T-helper 1 cell treated with Interleukin-12 subunit alpha and Interleukin-12 subunit beta and Interleukin-4 antibody, amounts not matched to agents 30 μg/mL and 1 μg/mL, for 36 hours (primary cell): ENCODE data around the gene NHERF2.

Experiments used
- H3K27ac Mint-ChIP-seq: one replicate; pipeline ENCODE4 v1.8.0; 2021; ENCODE audit warnings: mild to moderate bottlenecking, mixed read lengths
- H3K27me3 Mint-ChIP-seq: one replicate; pipeline ENCODE4 v1.8.0; 2021; ENCODE audit warnings: low read depth, mixed read lengths
- H3K36me3 Mint-ChIP-seq: one replicate; pipeline ENCODE4 v1.8.0; 2021; ENCODE audit warnings: low read depth, mixed read lengths
- H3K4me1 Mint-ChIP-seq: one replicate; pipeline ENCODE4 v1.8.0; 2021; ENCODE audit warnings: low read depth, mixed read lengths
- H3K4me3 Mint-ChIP-seq: one replicate; pipeline ENCODE4 v1.8.0; 2021; ENCODE audit warnings: mild to moderate bottlenecking, moderate library complexity, mixed read lengths
- H3K9me3 Mint-ChIP-seq: one replicate; pipeline ENCODE4 v1.8.0; 2021; ENCODE audit warnings: mixed read lengths

NHERF2 gene

DNA sequence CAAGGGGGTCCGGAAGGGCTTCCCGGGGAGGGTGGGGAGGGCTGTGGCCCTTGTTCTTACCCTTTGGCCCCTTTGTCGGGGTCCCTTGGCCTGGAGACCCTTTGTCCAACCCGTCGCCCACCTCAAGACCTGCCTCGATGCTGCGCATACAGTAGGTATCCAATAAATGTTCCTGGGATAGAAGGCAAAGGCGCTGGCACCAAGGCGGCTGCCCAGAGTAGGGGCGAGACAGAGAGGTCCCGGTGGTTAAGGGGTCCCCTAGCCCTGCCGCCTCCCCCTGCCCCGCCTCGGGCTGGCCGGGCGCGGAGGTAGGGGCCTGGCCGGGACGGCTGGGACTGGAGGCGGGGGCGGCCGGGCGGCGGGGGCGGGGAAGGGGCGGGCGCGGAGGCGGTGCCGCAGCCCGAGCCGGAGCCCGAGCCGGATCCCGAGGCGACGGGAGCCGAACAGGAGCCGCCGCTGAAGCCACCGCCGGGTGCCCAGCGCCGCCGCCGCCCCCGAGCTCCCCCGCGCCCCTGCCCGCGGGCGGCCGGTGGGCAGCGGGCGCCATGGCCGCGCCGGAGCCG lies at the start of gene NHERF2:
NHERF2 (plus strand) TSS at position 442 of the 563 bp plus-strand sequence; CDS start at position 546, 104 bp downstream.
- Mint-ChIP-seq H3K27ac (no peak within 1 kb of the TSS), H3K4me3 (peak within 1 kb of the TSS; percentile 62), H3K27me3 (peaks cover 31% of the 10 kb centered on the region), H3K9me3 (no peaks in the 10 kb centered on the region), H3K36me3 (no peaks in the 10 kb centered on the region), H3K4me1 (peaks cover 2% of the 10 kb centered on the region)

DNA sequence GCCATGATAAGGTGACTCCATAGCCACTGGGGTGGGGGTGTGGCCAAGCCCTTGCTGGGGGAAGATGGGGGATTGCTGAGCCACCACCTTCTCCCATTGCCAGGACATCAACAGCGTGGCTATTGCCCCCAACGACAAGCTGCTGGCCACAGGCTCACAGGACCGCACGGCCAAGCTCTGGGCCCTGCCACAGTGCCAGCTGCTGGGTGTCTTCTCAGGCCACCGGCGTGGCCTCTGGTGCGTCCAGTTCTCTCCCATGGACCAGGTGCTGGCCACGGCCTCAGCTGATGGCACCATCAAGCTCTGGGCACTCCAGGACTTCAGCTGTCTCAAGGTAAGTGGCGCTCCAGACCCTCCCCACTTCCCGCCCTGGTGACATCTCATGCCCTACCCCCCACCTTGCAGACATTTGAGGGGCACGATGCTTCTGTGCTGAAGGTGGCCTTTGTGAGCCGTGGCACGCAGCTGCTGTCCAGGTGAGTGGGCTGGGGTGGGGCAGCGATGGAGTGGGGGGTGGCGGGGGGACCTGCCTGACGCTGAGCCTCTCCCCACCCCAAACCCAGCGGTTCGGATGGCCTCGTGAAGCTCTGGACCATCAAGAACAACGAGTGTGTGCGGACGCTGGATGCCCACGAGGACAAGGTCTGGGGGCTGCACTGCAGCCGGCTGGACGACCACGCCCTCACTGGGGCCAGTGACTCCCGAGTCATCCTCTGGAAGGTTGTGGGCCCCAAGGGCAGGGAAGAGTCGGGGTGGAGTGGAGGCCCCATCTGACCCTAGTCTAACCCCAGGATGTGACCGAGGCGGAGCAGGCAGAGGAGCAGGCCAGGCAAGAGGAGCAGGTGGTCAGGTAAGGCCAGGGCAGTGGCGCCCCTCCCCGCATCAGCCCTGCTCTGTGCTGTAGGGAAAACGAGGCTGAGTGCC lies 49.5 kb upstream of the NHERF2 start:
- no peak overlapping the region for H3K27ac Mint-ChIP-seq
- peaks cover 20% of the 10 kb centered on the region for H3K27me3 Mint-ChIP-seq
- H3K4me3 Mint-ChIP-seq, result no peak overlapping the region
- no peaks in the 10 kb centered on the region for H3K9me3 Mint-ChIP-seq
- peaks cover 7% of the 10 kb centered on the region for H3K4me1 Mint-ChIP-seq
- H3K36me3 Mint-ChIP-seq, result peaks cover 7% of the 10 kb centered on the region

DNA sequence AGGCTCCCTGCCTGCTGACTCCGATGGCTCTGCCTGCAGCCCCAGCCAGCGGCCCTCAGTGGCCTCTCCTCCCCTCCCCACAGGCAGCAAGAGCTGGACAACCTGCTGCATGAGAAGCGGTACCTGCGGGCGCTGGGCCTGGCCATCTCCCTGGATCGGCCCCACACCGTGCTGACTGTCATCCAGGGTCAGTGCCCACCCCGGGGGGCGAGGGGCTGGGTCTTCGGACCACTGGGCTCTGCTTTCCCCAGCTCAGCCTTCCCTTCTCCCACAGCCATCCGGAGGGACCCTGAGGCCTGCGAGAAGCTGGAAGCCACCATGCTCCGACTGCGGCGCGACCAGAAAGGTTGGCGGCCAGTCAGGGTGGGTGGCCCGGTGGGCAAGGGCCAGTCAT lies 48.8 kb upstream of the NHERF2 start:
- peaks cover 27% of the 10 kb centered on the region for H3K27me3 Mint-ChIP-seq
- H3K9me3 Mint-ChIP-seq, result no peaks in the 10 kb centered on the region
- no peak overlapping the region for H3K27ac Mint-ChIP-seq

DNA sequence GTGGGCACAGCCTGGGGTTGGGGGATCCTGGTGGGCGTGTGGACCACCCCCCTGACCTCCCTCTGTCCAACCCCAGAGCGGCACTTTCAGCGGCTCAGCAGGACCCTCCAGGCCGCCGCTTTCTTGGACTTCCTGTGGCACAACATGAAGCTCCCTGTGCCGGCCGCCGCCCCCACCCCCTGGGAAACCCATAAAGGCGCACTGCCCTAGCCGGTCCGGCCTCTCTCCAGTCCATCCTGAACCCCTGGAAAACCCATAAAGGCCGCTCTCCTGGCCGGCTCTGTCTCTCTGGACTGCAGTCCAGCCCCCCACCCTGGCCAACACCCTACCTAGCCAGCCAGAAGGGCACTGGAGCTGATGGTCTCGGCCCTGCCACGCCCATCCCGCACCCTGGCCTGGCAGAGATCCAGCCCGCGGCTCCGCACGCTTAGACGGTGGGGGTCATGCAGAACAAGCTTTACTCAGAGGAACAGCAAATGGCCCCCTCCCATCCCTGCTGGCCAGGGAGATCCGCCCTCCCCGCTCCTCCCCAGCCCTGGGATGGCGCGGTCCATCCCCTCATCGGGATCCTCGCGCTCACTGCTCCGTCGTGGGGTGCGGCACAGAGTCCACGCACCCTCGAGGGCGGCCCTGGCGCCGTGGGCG lies 48.1 kb upstream of the NHERF2 start:
- Mint-ChIP-seq H3K36me3 (peaks cover 5% of the 10 kb centered on the region), H3K4me1 (peaks cover 5% of the 10 kb centered on the region), H3K27ac (no peak overlapping the region), H3K9me3 (no peaks in the 10 kb centered on the region), H3K4me3 (no peak overlapping the region), H3K27me3 (peaks cover 31% of the 10 kb centered on the region)

More for the DNA sequence above, 48.8 kb upstream of the NHERF2 start:
- H3K4me3 Mint-ChIP-seq, result no peak overlapping the region
- peaks cover 7% of the 10 kb centered on the region for H3K36me3 Mint-ChIP-seq
- H3K4me1 Mint-ChIP-seq, result peaks cover 3% of the 10 kb centered on the region

DNA sequence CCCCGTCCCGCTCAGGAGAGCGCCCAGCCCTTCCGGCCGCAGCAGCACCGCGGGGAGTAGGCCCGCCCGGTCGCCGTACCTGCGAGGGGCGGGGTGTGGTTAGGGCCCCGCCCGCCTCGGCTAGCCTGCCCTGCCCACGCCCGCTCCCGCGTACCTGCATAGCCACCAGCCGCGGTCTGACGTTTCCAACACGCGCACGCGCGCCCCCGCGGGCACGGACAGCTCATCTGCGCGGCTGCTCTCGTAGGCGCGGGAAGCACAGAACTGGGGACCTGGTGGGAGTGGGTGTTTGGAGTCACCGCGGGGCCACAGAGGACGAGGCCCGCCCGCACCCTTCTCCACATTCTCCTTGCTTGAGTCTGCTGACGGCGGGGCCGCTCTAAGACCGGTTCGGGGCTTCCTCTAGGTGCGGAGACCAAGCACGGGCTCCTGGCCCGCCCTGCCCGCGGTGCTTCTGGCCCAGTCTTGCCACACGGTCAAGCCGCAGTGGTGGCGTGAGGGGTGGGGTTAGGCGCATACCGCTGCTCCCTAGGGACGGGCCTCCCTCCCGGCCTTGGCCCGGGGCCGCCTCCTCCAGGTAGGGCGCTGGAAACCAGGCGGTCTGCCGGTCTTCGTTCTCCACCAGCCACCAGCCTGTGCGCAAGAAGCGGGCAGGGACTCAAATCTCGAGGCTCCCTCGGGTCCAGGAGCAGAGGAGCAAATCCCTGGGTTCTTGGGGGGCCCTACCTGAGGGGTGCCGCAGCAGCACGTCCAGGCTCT lies 47.3 kb upstream of the NHERF2 start:
- Mint-ChIP-seq H3K36me3 (peaks cover 5% of the 10 kb centered on the region), H3K4me1 (peaks cover 6% of the 10 kb centered on the region), H3K9me3 (no peaks in the 10 kb centered on the region), H3K27ac (no peak overlapping the region), H3K27me3 (peaks cover 31% of the 10 kb centered on the region), H3K4me3 (no peak overlapping the region)

DNA sequence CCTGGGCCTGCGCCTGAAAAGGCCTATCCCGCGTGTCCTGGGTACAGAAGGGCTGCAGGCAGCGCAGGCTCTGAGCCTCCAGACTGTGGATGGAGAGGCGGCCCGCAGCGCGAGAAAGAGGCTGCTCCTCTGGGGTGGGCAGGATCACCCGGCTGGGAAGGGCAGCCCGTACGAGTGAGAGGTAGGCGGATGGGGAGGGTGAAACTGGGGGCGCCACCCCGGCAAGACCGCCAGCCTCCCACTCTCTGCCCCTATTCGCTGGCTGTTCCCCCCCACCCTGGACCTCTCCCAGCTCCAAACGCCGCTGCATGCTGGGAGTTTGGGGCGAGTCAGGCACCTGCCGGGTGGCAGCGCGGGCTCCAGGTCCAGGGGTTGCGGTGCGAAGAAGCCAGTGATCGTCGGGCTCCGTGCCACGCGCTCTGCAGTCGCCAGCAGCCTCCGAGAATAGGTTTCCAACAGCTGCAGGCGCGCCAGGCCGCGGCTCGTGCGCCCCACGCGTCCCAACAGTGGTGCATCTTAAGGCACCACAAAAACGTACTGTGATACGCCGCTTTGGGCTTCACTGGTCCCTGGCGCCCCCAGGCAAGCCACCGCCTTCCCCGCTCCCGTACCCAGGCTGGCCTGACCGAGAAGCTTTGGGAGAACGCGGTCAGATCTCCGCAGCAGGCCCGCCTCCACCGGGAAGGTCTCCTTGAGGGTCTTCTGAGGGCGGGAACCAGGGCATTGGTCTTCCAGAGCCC lies 46.5 kb upstream of the NHERF2 start:
- peaks cover 31% of the 10 kb centered on the region for H3K27me3 Mint-ChIP-seq
- peaks cover 10% of the 10 kb centered on the region for H3K4me1 Mint-ChIP-seq
- peaks cover 2% of the 10 kb centered on the region for H3K36me3 Mint-ChIP-seq
- peak overlapping the region; percentile 20 for H3K27ac Mint-ChIP-seq
- H3K4me3 Mint-ChIP-seq, result no peak overlapping the region
- H3K9me3 Mint-ChIP-seq, result no peaks in the 10 kb centered on the region

DNA sequence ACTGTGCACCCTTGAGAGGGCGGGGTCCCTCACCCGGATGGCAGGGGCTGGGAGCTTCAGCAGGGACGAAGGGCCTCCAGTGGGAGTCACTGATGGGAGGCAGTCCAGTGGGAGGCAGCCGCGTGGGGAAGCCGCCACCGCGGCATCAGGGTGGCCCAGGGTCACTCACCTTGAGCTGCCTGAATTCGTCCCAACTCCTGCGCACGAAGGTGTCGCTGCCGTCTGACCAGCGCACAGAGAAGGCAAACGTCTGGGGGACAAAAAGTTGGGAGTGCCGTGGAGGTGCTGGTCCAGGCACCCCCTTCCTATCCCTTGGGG lies 46.0 kb upstream of the NHERF2 start:
- H3K27ac Mint-ChIP-seq, result peak overlapping the region; percentile 20
- H3K4me3 Mint-ChIP-seq, result no peak overlapping the region
- H3K4me1 Mint-ChIP-seq, result peaks cover 14% of the 10 kb centered on the region
- H3K9me3 Mint-ChIP-seq, result no peaks in the 10 kb centered on the region
- peaks cover 31% of the 10 kb centered on the region for H3K27me3 Mint-ChIP-seq
- peaks cover 2% of the 10 kb centered on the region for H3K36me3 Mint-ChIP-seq

DNA sequence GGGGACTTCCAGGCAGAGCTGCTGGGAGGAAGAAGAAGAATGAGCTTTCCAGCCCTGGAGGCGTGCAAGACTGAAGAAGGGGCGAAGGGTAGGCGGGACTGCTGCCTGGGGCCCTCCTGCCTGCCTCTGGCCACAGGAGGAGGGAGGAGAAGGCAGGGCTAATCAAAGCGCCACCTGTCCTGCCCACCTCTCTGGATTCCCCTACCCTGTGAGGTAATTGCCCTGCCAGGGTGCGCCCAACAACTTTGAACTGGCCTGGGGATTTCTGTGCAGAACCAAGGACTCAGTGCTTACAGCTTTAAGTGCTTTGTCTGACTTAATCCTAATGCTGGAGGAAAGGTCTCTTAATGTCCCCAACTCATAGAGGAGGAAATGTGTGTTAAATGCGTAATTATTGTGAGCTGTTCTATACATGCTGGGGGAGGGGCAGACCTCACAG lies 45.3 kb upstream of the NHERF2 start, which contains the start of gene NOXO1:
NOXO1 (minus strand) TSS at position 72 of the 439 bp plus-strand sequence. CDS start 290 bp downstream, outside the sequence.
- H3K9me3 Mint-ChIP-seq, result no peaks in the 10 kb centered on the region
- H3K27me3 Mint-ChIP-seq, result peaks cover 31% of the 10 kb centered on the region
- peak within 1 kb of the TSS; percentile 20 for H3K27ac Mint-ChIP-seq
- H3K4me3 Mint-ChIP-seq, result no peak within 1 kb of the TSS
- peaks cover 15% of the 10 kb centered on the region for H3K4me1 Mint-ChIP-seq
- H3K36me3 Mint-ChIP-seq, result peaks cover 5% of the 10 kb centered on the region

DNA sequence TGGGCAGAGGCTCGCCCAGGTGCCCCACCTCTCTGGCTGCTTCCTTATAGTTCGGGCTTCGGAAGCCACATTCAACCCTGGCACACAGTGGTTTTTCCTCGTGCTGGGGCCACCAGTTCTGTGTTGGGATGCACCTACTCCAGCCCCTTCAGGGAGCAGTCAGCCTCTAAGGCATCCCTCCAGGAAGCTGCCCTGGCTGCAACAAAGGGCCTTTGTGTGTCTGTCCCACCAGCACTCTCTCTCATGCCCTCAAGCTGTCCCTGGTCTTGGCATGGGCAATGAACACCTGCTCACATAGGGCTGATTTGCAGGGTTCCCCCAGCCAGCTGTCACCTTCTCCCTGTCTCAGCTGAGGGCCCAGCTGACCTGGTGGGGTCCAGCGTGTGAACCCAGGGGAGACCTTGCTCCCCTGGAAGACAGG lies 44.7 kb upstream of the NHERF2 start:
- H3K27me3 Mint-ChIP-seq, result peaks cover 31% of the 10 kb centered on the region
- H3K4me1 Mint-ChIP-seq, result peaks cover 15% of the 10 kb centered on the region
- peaks cover 7% of the 10 kb centered on the region for H3K36me3 Mint-ChIP-seq
- no peaks in the 10 kb centered on the region for H3K9me3 Mint-ChIP-seq
- no peak overlapping the region for H3K27ac Mint-ChIP-seq
- H3K4me3 Mint-ChIP-seq, result no peak overlapping the region

DNA sequence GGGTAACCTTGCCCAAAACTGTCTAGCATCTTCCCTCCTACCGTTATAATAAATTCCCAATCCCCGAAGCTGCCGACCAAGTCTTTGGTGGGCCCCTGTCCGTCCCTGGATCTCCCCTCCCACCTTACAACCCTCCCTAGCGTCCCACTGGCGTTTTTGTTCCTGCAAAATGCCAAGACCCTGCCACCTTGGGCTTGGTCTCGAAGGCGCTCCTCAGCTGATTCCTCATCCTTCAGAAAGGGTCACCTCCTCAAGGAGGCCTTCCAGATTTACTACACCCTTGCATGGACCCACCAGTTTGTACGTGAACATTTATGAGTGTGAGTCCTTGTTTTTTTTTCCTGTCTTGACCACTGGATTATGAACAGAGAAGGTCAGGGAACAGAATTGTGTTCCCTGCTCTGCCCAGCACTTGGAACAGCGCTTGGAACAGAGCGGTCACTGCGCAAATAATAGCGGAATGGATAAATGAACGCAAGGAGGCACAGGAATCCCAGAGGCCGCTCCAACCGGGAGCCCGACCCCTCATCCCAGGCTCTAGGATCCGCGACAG lies 43.6 kb upstream of the NHERF2 start:
- peak overlapping the region; percentile 0 for H3K27ac Mint-ChIP-seq
- peak overlapping the region; percentile 80 for H3K4me3 Mint-ChIP-seq
- H3K4me1 Mint-ChIP-seq, result peaks cover 16% of the 10 kb centered on the region
- peaks cover 5% of the 10 kb centered on the region for H3K36me3 Mint-ChIP-seq
- H3K9me3 Mint-ChIP-seq, result no peaks in the 10 kb centered on the region
- H3K27me3 Mint-ChIP-seq, result peaks cover 31% of the 10 kb centered on the region

DNA sequence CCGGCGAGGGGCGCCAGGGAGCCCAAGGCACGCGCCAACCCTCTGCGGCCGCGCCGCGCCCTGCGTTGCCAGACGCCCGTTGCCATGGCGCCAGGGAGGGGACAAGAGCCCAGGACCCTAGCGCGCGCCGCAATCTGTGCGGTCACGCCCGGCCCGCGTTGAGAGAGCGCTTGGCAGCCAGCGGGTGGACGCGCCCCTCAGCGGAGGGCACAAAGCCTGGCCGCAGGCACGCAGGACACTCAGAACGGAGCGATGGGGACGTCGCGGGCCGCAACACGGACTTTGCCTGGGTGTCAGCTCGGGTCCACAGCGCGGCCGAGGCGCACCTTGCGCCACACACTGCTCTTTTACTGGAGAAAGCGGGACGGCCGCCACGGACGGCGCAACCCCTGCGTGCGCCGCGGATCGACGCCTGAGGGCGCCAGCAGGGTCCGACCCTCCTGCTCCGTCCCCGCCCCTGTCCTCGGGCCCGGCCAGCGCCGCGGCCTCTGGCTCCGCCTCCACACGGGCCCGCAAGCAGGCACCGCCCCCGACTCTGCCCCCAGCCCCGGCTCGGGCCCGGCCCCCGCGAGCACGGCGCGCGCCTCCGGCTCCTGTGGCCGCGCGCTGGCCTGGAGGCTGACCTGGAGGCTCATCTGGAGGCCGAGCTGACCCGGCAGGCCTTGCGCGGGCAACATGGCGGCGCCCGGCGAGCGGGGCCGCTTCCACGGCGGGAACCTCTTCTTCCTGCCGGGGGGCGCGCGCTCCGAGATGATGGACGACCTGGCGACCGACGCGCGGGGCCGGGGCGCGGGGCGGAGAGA lies 43.0 kb upstream of the NHERF2 start, which contains the start of gene GFER:
GFER (plus strand) TSS at position 650 of the 803 bp plus-strand sequence; CDS start at position 676, 26 bp downstream.
- peaks cover 35% of the 10 kb centered on the region for H3K27me3 Mint-ChIP-seq
- peaks cover 19% of the 10 kb centered on the region for H3K4me1 Mint-ChIP-seq
- peaks cover 8% of the 10 kb centered on the region for H3K36me3 Mint-ChIP-seq
- no peaks in the 10 kb centered on the region for H3K9me3 Mint-ChIP-seq
- peak within 1 kb of the TSS; percentile 80 for H3K4me3 Mint-ChIP-seq
- H3K27ac Mint-ChIP-seq, result peak within 1 kb of the TSS; percentile 0

DNA sequence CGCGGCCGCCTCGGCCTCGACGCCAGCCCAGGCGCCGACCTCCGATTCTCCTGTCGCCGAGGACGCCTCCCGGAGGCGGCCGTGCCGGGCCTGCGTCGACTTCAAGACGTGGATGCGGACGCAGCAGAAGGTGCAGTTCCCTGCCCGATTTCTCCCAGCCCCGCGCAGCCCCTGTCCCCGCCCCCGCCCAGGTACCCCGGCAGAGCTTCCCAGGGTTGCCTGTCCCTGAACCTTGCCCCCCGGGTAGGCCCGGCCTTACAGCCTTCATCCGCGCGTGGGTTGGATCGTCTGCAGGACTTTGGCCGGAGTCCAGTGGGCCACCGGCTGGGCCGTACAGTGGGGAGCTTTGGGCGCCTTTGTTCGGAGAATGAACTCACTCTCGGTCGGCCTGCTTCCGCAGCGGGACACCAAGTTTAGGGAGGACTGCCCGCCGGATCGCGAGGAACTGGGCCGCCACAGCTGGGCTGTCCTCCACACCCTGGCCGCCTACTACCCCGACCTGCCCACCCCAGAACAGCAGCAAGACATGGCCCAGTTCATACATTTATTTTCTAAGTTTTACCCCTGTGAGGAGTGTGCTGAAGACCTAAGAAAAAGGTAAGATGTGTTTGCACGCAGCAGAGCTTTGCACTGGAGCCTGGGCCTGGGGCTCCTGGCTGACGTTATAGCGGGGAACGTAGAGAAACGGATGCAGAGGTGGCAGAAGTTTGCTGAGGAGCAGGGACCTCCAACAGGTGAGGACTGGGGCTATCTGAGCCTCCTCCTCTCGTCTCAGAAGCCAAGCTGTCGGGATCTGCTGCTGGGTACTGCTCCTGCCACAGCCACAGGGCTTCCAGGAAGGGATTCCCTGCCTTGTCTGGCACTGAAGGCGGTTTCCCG lies 42.1 kb upstream of the NHERF2 start:
- peaks cover 21% of the 10 kb centered on the region for H3K4me1 Mint-ChIP-seq
- H3K9me3 Mint-ChIP-seq, result no peaks in the 10 kb centered on the region
- H3K4me3 Mint-ChIP-seq, result peak overlapping the region; percentile 68
- H3K36me3 Mint-ChIP-seq, result peaks cover 10% of the 10 kb centered on the region
- H3K27me3 Mint-ChIP-seq, result peaks cover 39% of the 10 kb centered on the region
- no peak overlapping the region for H3K27ac Mint-ChIP-seq
